ENCODE data around the gene C1RL. TPM values are rescaled to one million over a fixed set of nuclear protein-coding genes. Genes with fewer than 3 reads are reported as not detected.

The C1RL gene
- total and polyA plus RNA-seq, 2 of the 4 experiments (the other 2 are of a cell fraction), result 9.1 to 12.3 TPM

DNA sequence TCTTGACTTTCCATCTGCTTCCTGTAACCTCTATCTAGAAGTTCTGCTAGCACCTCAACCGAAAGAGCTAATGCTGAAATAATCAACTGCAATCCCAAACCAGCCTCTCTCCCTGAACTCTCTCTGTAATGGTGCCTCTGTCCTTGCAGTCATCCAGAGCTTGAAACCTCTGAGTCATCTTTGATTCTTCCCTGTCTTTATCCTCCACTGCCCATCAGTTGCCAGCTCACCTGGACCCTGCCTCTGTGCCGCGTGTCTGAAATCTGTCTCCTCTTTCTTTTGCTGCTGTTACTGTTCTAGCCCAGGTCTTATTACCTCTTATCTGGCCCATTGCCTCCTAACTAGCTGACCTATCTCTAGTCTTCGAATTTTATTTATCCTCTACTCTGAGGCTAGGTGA is 36.7 kb upstream of the C1RL start:
- dilution Hi-C loops (cut with HindIII; ENCODE audit: low sequenced_read_pairs, unreplicated experiment) (no loop called here), in situ Hi-C loops (cut with MboI; ENCODE audit: low sequenced_read_pairs) (no loop called here), intact Hi-C loops (cut with micrococcal nuclease) (no loop called here)
- Histone ChIP-seq H2BK5ac (ENCODE audit: low read depth, low read length, poor library complexity, severe bottlenecking) (no peak overlapping the region), H3K4me2 (ENCODE audit: low read depth, low read length) (no peak overlapping the region), H4K8ac (ENCODE audit: low read depth in 2 of 2, low read length in 2 of 2) (no peak overlapping the region), H2AK5ac (ENCODE audit: low read depth, low read length) (no peak overlapping the region), H2BK20ac (ENCODE audit: low read depth, low read length) (no peak overlapping the region), H3K4me1 (ENCODE audit: control insufficient read depth, insufficient read depth, low read length) (peaks cover 2% of the 10 kb centered on the region; the same call in 1 of the 2 replicates), H3K36me3 (ENCODE audit: control insufficient read depth, insufficient read depth, low read length) (peaks cover 46% of the 10 kb centered on the region), H3K4me3 (ENCODE audit: insufficient read depth, low read depth, low read length) (no peak overlapping the region), H3K9me1 (ENCODE audit: insufficient read depth, low read length) (no peaks in the 10 kb centered on the region), H2AFZ (replicated peaks; ENCODE audit: low read length, poor library complexity) (no peak overlapping the region), H2AK9ac (replicated peaks; ENCODE audit: low read depth, low read length, poor library complexity) (no peak overlapping the region), H3K27ac (ENCODE audit: insufficient read depth, low read length) (no peak overlapping the region), H3K9ac (ENCODE audit: low read depth, low read length) (no peak overlapping the region), H4K5ac (ENCODE audit: low read depth, low read length) (no peak overlapping the region), H2BK120ac (ENCODE audit: low read depth, low read length) (no peak overlapping the region), H3K9me3 (ENCODE audit: control insufficient read depth, insufficient read depth, low read length) (no peaks in the 10 kb centered on the region), H4K20me1 (ENCODE audit: insufficient read depth, low read length) (0 out of 2 replicates have a peak, but pooled peaks cover 3% of the 10 kb centered on the region), H3K18ac (ENCODE audit: low read depth, low read length) (no peak overlapping the region), H3K56ac (ENCODE audit: extremely low read depth, insufficient read depth, low read length) (no peak overlapping the region), H3K23ac (ENCODE audit: low read depth, low read length) (no peak overlapping the region), H2BK15ac (ENCODE audit: low read depth, low read length) (no peak overlapping the region), H3K14ac (replicated peaks; ENCODE audit: low read depth, low read length) (no peak overlapping the region), H3K79me1 (ENCODE audit: low read depth in 1 of 2, low read length in 2 of 2) (no peaks in the 10 kb centered on the region), H4K91ac (ENCODE audit: insufficient read depth, low read depth, low read length) (no peak overlapping the region), H3K4ac (ENCODE audit: low read depth, low read length) (no peak overlapping the region), H3K27me3 (ENCODE audit: control insufficient read depth, insufficient read depth, low read length) (no peaks in the 10 kb centered on the region)
- TF ChIP-seq RFX5 (IDR thresholded peaks at IDR 0.05; ENCODE audit: low read depth, low read length), result no peak
- no peak for TF ChIP-seq SMC3 (IDR thresholded peaks at IDR 0.05; ENCODE audit: low read depth, low read length)
- no peak for TF ChIP-seq MAFK (IDR thresholded peaks at IDR 0.05; ENCODE audit: low read depth, low read length)
- TF ChIP-seq MAZ (IDR thresholded peaks at IDR 0.05; ENCODE audit: borderline replicate concordance, low read depth, low read length), result no peak
- TF ChIP-seq, protein P1, sequence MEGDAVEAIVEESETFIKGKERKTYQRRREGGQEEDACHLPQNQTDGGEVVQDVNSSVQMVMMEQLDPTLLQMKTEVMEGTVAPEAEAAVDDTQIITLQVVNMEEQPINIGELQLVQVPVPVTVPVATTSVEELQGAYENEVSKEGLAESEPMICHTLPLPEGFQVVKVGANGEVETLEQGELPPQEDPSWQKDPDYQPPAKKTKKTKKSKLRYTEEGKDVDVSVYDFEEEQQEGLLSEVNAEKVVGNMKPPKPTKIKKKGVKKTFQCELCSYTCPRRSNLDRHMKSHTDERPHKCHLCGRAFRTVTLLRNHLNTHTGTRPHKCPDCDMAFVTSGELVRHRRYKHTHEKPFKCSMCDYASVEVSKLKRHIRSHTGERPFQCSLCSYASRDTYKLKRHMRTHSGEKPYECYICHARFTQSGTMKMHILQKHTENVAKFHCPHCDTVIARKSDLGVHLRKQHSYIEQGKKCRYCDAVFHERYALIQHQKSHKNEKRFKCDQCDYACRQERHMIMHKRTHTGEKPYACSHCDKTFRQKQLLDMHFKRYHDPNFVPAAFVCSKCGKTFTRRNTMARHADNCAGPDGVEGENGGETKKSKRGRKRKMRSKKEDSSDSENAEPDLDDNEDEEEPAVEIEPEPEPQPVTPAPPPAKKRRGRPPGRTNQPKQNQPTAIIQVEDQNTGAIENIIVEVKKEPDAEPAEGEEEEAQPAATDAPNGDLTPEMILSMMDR (conservative IDR thresholded peaks at IDR 0.05; ENCODE audit: low read depth, low read length), result no peak
- no peak for TF ChIP-seq POLR2A (IDR thresholded peaks at IDR 0.05; ENCODE audit: low read depth, low read length)
- TF ChIP-seq BHLHE40 (IDR thresholded peaks at IDR 0.05; ENCODE audit: low read depth, low read length), result no peak
- TF ChIP-seq CHD1 (IDR thresholded peaks at IDR 0.05; ENCODE audit: low read depth, low read length), result no peak
- no peak for TF ChIP-seq NFE2L2 (IDR thresholded peaks at IDR 0.05; ENCODE audit: low read depth, low read length)
- TF ChIP-seq CEBPB (IDR thresholded peaks at IDR 0.05; ENCODE audit: low read depth, low read length), result no peak
- TF ChIP-seq, protein P2, sequence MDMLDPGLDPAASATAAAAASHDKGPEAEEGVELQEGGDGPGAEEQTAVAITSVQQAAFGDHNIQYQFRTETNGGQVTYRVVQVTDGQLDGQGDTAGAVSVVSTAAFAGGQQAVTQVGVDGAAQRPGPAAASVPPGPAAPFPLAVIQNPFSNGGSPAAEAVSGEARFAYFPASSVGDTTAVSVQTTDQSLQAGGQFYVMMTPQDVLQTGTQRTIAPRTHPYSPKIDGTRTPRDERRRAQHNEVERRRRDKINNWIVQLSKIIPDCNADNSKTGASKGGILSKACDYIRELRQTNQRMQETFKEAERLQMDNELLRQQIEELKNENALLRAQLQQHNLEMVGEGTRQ (IDR thresholded peaks at IDR 0.05; ENCODE audit: low read depth, low read length), result no peak
- no peak for TF ChIP-seq RCOR1 (IDR thresholded peaks at IDR 0.05; ENCODE audit: insufficient replicate concordance, low read length)
- no peak for TF ChIP-seq FOS (IDR thresholded peaks at IDR 0.05; ENCODE audit: low read depth, low read length)
- TF ChIP-seq MXI1 (IDR thresholded peaks at IDR 0.05; ENCODE audit: borderline replicate concordance, low read depth, low read length), result no peak
- TF ChIP-seq, protein P3, sequence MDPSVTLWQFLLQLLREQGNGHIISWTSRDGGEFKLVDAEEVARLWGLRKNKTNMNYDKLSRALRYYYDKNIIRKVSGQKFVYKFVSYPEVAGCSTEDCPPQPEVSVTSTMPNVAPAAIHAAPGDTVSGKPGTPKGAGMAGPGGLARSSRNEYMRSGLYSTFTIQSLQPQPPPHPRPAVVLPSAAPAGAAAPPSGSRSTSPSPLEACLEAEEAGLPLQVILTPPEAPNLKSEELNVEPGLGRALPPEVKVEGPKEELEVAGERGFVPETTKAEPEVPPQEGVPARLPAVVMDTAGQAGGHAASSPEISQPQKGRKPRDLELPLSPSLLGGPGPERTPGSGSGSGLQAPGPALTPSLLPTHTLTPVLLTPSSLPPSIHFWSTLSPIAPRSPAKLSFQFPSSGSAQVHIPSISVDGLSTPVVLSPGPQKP (IDR thresholded peaks at IDR 0.05; ENCODE audit: borderline replicate concordance, low read depth, low read length), result no peak
- TF ChIP-seq RAD21 (IDR thresholded peaks at IDR 0.05; ENCODE audit: low read length), result no peak
- BruUV-seq (replicated peaks), result no TSS peak
- no peak for DNase-seq
- POLR2A ChIA-PET (ENCODE audit: unreplicated experiment), result no interaction called here
- no peak for ATAC-seq (ENCODE audit: low read depth)
- CTCF ChIA-PET, result interaction anchor here (1.6 kb wide), 2 partner anchors 16 to 19 kb away, joined by 3 read pairs; no protein-coding TSS in a partner anchor
- 63% methylated on average over 1 of the region's 4 CpGs; no CpG with 5 or more reads in 1 of the 2 experiments for WGBS, 2 experiments (ENCODE audit: extremely low coverage in 2 of 2, insufficient read length in 1 of 2)

Data from IMR-90 (cell line).